ENCODE measurements around the gene TLCD4. TPM values are rescaled to one million over a fixed set of nuclear protein-coding genes. Genes with fewer than 3 reads are reported as not detected.

TLCD4 gene
- total RNA-seq, 1 experiment from 2014 or later, result 2.9 TPM

DNA sequence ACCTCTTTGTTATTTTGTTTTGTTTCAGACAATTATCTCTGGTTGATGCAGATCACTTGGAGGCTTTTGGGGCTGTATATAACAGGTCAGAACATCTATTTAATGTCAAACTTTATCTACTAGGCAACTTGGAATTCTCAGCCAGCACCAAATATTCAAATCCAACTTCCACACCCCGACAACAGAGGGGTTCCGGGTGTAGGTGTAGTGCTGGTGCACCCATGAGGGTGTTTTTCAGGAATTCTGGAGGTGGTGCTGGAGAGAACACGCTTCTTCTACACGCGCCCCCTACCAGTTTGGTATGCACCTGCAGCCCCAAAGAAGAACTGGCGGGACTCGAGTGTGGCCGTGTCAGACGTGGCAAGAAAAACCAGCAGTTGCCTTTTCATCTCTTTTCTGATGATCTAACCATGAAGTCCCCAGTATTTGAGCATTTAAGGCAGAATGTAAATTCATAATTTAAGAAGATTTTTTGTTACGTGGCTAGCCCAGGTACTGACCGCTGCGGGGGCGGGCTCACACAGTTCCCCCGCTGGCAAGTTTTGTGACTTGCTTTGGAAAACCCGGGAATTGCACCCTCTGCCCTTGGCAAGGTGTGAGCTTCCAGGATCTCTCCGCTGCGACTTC, 462 bp upstream of the TLCD4 start:
- H3K27me3 ChIP-seq (ENCODE audit: control insufficient read depth, insufficient read depth, low read length), result peaks cover 13% of the 10 kb centered on the region
- in situ Hi-C loops (cut with HindIII; ENCODE audit: low pct_unique_long_range_greater_than_20kb, low sequenced_read_pairs) (no loop called here), intact Hi-C loops (cut with micrococcal nuclease; ENCODE audit: unreplicated experiment) (loop anchor here (10.0 kb wide), 1 partner anchor 118 kb away; the partner anchor contains the start of gene RWDD3)
- ChIA-PET CTCF (interaction anchor here (0.6 to 0.9 kb wide), 3 partner anchors 43 to 263 kb away, joined by 3 to 5 read pairs (median 5); partner anchors contain the start of gene ALG14), POLR2A (no interaction called here)
- no TSS peak for BruUV-seq (replicated peaks)
- no peaks in the 10 kb centered on the region for H3K9me3 ChIP-seq (ENCODE audit: control insufficient read depth, insufficient read depth, low read depth, low read length)
- peak; percentile 86 for ATAC-seq
- TF ChIP-seq CTCF (IDR thresholded peaks at IDR 0.05) (peak; percentile 71), REST (IDR thresholded peaks at IDR 0.05; ENCODE audit: insufficient read depth in 1 of 2, low read depth in 2 of 2, low read length in 1 of 2) (no peak)
- peak; percentile 20 for DNase-seq (ENCODE audit: low read depth, low spot score)
- H3K4me1 ChIP-seq (ENCODE audit: control insufficient read depth, insufficient read depth, low read length), result no peaks in the 10 kb centered on the region
- H3K4me3 ChIP-seq (ENCODE audit: low read depth in 2 of 2, low read length in 2 of 2), result peak overlapping the region; percentile 57 to 68
- H3K36me3 ChIP-seq (ENCODE audit: control insufficient read depth, insufficient read depth, low read length), result no peaks in the 10 kb centered on the region
- H3K27ac ChIP-seq (ENCODE audit: low read length), result no peak overlapping the region

- Histone ChIP-seq H3K36me3 (ENCODE audit: control insufficient read depth, insufficient read depth, low read length) (no peaks in the 10 kb centered on the region), H3K4me1 (ENCODE audit: control insufficient read depth, insufficient read depth, low read length) (no peaks in the 10 kb centered on the region), H3K4me3 (ENCODE audit: low read depth in 2 of 2, low read length in 2 of 2) (peak overlapping the region; percentile 43 to 57), H3K9me3 (ENCODE audit: control insufficient read depth, insufficient read depth, low read depth, low read length) (no peaks in the 10 kb centered on the region), H3K27ac (ENCODE audit: low read length) (no peak overlapping the region), H3K27me3 (ENCODE audit: control insufficient read depth, insufficient read depth, low read length) (peaks cover 13% of the 10 kb centered on the region)
- no peak for DNase-seq (ENCODE audit: low read depth, low spot score)
- ChIA-PET CTCF (no interaction called here), POLR2A (no interaction called here)
- in situ Hi-C loops (cut with HindIII; ENCODE audit: low pct_unique_long_range_greater_than_20kb, low sequenced_read_pairs), result no loop called here
- BruUV-seq (replicated peaks), result no TSS peak
- no peak for ATAC-seq
- intact Hi-C loops (cut with micrococcal nuclease; ENCODE audit: unreplicated experiment), result loop anchor here (10.0 kb wide), 1 partner anchor 117 kb away; the partner anchor contains the start of gene RWDD3
- TF ChIP-seq TCF7L2 (IDR thresholded peaks at IDR 0.05; ENCODE audit: low read depth, low read length), result no peak
- no peak for TF ChIP-seq REST (IDR thresholded peaks at IDR 0.05; ENCODE audit: insufficient read depth in 1 of 2, low read depth in 2 of 2, low read length in 1 of 2)
- TF ChIP-seq POLR2AphosphoS5 (IDR thresholded peaks at IDR 0.05; ENCODE audit: low read depth, low read length), result no peak
Observed at GRCh38 chr1:95118067-95118499, 928 bp downstream of the TLCD4 start.
